GM13977 (cell line): Measurements from ENCODE around the gene NSUN2.

ENCODE experiments used
- DNase-seq: peaks from one replicate; pipeline ENCODE4 v3.0.0; 2012; ENCODE audit warnings: low spot score
- in situ Hi-C: fragments of 300-500 bp; cut with MboI; formaldehyde crosslinking; loops from one replicate; pipeline ENCODE4 v1.12.0; 2022; ENCODE audit warnings: low sequenced_read_pairs, low pct_unique_long_range_greater_than_20kb, mixed read lengths, inconsistent platforms; ENCODE audit not compliant: unreplicated experiment
- TF ChIP-seq, protein P1 (sequence below): IDR thresholded peaks from 2 replicates; pipeline ENCODE4 v1.5.1; 2012; ENCODE audit warnings: mild to moderate bottlenecking, control low read depth; ENCODE audit not compliant: insufficient read depth; ENCODE audit errors: extremely low read depth, missing control alignments

Gene NSUN2

DNA sequence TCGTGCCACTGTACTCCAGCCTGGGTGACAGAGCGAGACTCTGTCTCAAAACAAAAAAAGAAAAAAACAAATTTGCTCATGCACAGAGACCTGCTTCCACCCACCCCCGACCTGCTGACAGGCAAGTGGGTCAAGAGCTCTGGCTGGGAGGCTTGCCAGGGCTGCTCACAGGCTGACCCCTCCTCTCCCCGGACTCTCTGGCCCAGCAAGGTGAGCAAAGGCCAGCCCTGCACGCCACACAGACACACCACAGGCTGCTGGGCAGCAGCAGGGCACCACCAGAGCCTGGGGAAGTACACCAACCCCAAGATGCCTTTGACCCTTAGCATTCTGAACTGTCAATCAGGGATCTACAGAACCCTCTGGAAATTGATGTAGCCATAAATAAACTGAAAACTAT is 29.2 kb downstream of the NSUN2 start:
- in situ Hi-C loops, result no loop called here
- TF ChIP-seq, protein P1, sequence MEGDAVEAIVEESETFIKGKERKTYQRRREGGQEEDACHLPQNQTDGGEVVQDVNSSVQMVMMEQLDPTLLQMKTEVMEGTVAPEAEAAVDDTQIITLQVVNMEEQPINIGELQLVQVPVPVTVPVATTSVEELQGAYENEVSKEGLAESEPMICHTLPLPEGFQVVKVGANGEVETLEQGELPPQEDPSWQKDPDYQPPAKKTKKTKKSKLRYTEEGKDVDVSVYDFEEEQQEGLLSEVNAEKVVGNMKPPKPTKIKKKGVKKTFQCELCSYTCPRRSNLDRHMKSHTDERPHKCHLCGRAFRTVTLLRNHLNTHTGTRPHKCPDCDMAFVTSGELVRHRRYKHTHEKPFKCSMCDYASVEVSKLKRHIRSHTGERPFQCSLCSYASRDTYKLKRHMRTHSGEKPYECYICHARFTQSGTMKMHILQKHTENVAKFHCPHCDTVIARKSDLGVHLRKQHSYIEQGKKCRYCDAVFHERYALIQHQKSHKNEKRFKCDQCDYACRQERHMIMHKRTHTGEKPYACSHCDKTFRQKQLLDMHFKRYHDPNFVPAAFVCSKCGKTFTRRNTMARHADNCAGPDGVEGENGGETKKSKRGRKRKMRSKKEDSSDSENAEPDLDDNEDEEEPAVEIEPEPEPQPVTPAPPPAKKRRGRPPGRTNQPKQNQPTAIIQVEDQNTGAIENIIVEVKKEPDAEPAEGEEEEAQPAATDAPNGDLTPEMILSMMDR, result no peak

GRCh38 chr5:6602441-6602840 is 30.4 kb downstream of the NSUN2 start:
- TF ChIP-seq, protein P1, result no peak
- in situ Hi-C loops, result no loop called here
- no peak for DNase-seq

More for the DNA sequence above, 29.2 kb downstream of the NSUN2 start:
- no peak for DNase-seq

- DNase-seq, result no peak
- in situ Hi-C loops, result no loop called here
- TF ChIP-seq, protein P1, result no peak
Observed at GRCh38 chr5:6601816-6602215, 31.0 kb downstream of the NSUN2 start.

DNA sequence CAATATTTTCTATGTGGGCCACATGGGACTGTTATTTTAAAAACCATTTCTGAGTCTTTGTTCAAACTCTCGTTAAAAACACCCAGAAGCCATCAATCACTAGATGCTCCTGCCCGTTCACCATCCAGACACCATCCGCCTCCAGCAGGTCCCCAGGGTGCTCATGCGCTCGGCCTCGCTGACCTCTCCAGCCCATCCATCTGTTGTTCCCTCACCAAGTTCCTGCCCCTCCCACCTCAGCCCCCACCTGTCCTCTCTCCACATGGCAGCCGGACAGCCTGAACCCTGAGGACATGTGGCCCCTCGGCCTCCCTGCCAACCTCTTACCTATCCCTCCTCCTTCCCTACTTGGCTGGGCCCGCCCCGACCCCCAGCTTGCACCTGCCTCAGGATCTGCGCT is 31.6 kb downstream of the NSUN2 start:
- in situ Hi-C loops, result no loop called here
- TF ChIP-seq, protein P1, result no peak
- DNase-seq, result no peak

- DNase-seq, result no peak
- in situ Hi-C loops, result loop anchor here (25.0 kb wide), 1 partner anchor 712 kb away; no protein-coding TSS in a partner anchor
- TF ChIP-seq, protein P1, result no peak
Observed at GRCh38 chr5:6599739-6600138, 33.1 kb downstream of the NSUN2 start.

DNA sequence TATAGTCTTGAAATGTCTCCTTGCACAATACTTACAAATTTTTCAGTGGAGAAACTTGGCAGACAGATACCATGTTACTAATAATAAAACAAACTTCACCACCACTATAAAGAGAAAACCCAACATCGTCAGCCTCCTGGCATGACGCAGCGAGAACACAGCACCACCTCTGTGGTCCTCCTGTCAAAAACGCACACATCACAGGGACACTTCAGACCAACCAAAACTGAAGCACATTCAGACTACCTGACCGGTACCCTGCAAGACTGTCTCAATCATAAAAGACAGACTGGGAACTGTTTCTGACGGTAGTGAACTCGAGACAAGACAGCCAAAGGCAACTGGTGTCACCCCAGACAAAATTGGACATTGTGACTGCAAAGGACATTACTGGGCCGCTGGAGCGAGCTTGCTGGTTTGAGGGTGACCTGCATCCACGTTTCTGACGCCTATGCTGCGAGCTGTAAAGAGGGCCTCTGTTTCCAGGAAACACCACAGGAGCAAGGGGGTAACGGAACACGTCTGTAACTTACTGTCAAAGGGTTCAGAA is 34.4 kb downstream of the NSUN2 start:
- TF ChIP-seq, protein P1, result no peak
- DNase-seq, result no peak
- in situ Hi-C loops, result loop anchor here (25.0 kb wide), 1 partner anchor 711 kb away; no protein-coding TSS in a partner anchor
